ENCODE data around the gene LRRC3C. TPM values are rescaled to one million over a fixed set of nuclear protein-coding genes. Genes with fewer than 3 reads are reported as not detected.

The LRRC3C gene
- total RNA-seq, 1 experiment from 2014 or later: not detected

DNA sequence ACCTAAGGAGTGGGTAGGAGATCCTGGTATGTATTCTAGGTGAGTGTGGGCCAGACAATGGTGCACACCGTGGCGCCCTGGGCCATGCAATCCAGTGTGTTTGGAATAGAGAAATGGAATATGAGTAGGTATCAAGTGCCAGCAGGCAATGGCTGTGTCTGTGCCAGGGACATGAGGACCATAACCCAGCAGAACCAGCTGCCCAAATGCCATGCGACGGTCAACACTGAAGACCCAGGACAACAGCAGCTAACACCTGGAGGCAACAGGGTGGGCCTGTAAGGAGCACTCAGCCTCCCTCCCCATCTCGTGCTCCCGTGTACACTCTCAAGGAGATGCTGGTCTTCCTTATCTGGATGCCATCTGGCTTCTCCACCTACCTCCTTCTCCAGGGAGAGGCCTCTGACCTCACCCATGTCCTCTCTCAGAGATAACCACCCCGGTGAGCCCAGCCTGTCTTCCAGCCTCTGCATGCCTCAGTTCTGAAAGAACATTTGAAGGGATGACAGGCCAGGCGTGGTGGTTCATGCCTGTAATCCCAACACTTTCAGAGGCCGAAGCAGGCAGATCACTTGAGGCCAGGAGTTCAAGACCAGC lies 8.3 kb upstream of the LRRC3C start:
- Histone ChIP-seq H3K27me3 (ENCODE audit: control insufficient read depth, insufficient read depth, low read length) (no peaks in the 10 kb centered on the region), H3K4me3 (ENCODE audit: insufficient read depth, low read depth, low read length) (no peak overlapping the region), H3K36me3 (replicated peaks; ENCODE audit: control insufficient read depth, insufficient read depth, low read length) (peaks cover 24% of the 10 kb centered on the region)
- DNase-seq: no peak

DNA sequence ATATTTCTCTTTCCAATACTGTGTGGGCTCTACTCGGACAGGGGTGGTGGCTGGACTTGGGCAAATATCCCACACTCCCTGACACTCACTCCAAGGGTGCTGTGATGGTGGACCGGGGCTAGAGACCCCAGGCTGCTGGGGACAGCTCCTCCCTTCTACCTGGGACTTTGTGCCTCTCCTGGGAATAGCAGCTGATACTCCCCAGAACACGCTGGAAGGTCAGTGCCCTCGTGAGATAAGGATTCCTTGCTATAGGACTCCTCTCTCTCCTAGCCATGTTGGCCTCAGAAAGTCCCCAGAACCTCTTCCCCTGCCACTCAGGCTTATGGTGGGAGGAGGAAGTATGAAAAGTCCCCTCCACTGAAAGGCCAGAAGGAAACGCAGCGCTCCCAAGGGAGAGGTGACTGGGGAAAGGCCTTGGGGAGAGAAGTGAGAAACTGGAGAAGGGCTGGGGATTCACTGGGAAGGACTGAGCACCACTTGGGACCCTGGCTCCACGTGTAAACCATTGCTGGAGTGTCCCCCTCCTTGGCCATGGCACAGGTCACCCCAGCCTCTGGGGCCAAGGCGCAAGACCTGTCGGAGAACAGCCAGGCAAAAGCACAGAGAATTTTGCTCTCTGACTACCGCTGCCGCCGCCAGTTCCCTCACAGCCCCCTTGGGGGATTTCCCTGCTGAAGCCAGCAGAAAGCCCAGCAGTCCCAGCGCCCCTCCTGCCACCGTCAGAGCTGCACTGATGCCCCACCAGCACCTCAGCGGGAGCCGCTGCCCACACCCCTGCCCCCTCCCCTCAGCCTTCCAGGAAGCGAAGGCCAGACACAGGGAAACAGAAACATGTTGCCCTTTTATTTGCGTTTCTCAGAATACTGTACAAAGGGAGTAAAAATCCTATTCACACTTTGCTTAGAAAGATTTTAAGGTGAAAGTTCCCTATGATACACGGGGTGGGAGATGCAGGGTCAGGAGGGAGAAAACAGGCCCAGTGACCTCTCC lies 7.0 kb upstream of the LRRC3C start:
- peaks cover 24% of the 10 kb centered on the region for H3K36me3 ChIP-seq (replicated peaks; ENCODE audit: control insufficient read depth, insufficient read depth, low read length)
- DNase-seq: peak; percentile 56
- H3K27me3 ChIP-seq (ENCODE audit: control insufficient read depth, insufficient read depth, low read length): no peaks in the 10 kb centered on the region

DNA sequence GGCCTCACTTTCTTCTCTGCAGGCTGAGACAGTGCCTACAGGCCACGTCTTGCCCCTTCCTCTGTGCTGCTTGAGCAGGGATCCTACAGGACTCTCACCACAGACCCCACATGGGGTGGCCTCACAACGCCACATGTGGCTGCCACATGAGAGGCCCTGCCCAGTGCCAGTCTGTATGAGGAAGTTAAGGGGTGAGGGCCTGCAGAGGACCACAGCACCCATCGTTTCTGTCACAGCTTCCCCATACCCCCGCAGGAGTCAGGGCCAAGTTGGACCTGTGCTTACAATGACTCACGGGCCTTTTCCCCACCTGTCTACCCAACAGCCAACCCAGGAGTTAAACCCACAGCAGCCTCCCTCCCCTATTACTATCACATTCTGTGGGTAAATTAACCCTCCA lies 6.2 kb upstream of the LRRC3C start:
- DNase-seq: peak; percentile 12
- Histone ChIP-seq H3K36me3 (replicated peaks; ENCODE audit: control insufficient read depth, insufficient read depth, low read length) (peaks cover 24% of the 10 kb centered on the region), H3K27me3 (ENCODE audit: control insufficient read depth, insufficient read depth, low read length) (no peaks in the 10 kb centered on the region), H3K4me3 (ENCODE audit: insufficient read depth, low read depth, low read length) (no peak overlapping the region)

More for the DNA sequence above, 7.0 kb upstream of the LRRC3C start:
- H3K4me3 ChIP-seq (ENCODE audit: insufficient read depth, low read depth, low read length): no peak overlapping the region

DNA sequence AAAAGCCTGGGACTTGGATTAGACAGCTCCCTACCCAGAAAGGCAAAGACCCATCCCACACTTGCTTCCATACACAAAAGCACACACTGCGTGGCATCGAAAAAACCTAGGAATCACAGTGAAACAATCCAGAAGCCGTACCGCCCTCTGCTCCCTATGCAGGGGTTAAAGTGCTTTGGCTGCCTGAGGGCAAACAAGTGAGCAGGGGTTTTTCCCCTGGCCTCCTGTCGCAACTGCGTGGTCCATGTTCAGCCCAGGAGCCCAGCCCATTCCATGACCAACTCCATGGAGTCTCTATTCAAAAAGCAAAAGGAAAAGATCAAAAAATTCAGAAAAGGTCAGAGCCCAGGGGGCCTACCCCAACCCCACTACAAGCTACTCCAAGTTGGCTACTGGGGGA lies 5.5 kb upstream of the LRRC3C start:
- Histone ChIP-seq H3K4me3 (ENCODE audit: insufficient read depth, low read depth, low read length) (no peak overlapping the region), H3K36me3 (replicated peaks; ENCODE audit: control insufficient read depth, insufficient read depth, low read length) (peaks cover 24% of the 10 kb centered on the region), H3K27me3 (ENCODE audit: control insufficient read depth, insufficient read depth, low read length) (no peaks in the 10 kb centered on the region)
- peak; percentile 7 for DNase-seq

DNA sequence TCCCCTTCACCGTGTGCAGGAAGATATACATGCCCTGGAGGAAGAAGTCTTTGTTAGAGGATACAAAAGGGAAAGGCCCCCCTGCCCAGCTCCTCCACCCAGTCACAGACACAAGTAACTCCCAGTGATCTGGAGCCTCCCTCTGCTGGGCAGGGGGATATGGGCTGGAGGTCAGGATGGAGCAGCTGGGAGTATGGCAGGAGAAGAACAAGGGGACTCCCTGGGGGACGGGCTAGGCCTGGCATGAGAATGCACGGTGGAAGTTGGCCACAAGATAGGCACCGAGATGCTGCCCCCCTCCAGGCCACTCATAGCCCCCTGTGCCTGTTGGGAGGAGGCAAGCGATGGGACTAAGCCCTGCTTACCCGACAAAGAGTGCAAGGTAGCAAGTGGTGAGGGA lies 4.3 kb upstream of the LRRC3C start:
- DNase-seq: peak; percentile 16

GRCh38 chr17:39923836-39924690 lies 3.5 kb upstream of the LRRC3C start:
- peaks cover 23% of the 10 kb centered on the region for H3K36me3 ChIP-seq (replicated peaks; ENCODE audit: control insufficient read depth, insufficient read depth, low read length)
- no peaks in the 10 kb centered on the region for H3K27me3 ChIP-seq (ENCODE audit: control insufficient read depth, insufficient read depth, low read length)
- peak; percentile 21 for DNase-seq
- H3K4me3 ChIP-seq (ENCODE audit: insufficient read depth, low read depth, low read length): no peak overlapping the region

More for the DNA sequence above, 4.3 kb upstream of the LRRC3C start:
- Histone ChIP-seq H3K4me3 (ENCODE audit: insufficient read depth, low read depth, low read length) (no peak overlapping the region), H3K27me3 (ENCODE audit: control insufficient read depth, insufficient read depth, low read length) (no peaks in the 10 kb centered on the region), H3K36me3 (replicated peaks; ENCODE audit: control insufficient read depth, insufficient read depth, low read length) (peaks cover 24% of the 10 kb centered on the region)

GRCh38 chr17:39924691-39925055 lies 2.9 kb upstream of the LRRC3C start:
- H3K4me3 ChIP-seq (ENCODE audit: insufficient read depth, low read depth, low read length): no peak overlapping the region
- H3K27me3 ChIP-seq (ENCODE audit: control insufficient read depth, insufficient read depth, low read length): no peaks in the 10 kb centered on the region
- peaks cover 20% of the 10 kb centered on the region for H3K36me3 ChIP-seq (replicated peaks; ENCODE audit: control insufficient read depth, insufficient read depth, low read length)
- DNase-seq: no peak

DNA sequence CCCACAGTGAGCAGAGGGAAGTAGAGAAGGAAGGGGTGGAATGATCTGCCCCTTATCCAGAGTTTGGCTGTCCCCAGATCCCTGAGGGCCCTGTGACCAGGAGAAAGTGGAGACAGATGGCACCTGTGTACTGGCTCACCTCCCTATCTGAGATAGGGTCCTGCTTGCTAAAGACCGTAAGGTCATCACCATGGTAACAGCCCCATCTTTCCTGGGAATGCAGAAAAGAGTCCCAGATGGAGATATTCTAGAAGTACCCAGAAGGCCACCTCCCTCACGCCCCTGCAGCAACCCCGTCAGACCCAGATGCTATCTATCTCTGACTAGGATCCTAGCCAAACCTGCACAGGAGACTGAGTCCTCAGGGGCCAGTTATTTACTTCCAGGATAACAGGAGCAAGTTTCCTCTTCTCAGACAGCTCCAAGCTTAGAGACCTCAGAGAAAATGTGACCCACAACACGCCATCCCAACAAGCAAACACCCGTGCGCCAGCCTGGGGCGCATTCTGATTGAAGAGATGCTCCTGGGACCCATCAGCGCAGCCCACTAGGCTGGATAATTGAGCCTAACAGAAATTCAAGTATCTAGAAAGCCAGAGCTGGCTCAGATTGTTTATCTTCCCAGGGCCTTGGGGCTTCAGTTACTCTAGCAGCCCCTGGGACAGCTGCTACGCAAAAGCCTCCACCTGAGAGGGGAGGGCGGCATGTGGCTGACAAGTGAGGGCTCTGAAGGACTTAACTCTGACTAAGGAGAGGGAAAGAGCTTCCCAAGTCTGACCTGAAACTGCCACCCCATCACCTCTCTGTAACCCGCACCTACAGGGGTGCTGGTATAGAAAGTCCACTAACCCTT lies 2.0 kb upstream of the LRRC3C start:
- Histone ChIP-seq H3K4me3 (ENCODE audit: insufficient read depth, low read depth, low read length) (no peak overlapping the region), H3K27me3 (ENCODE audit: control insufficient read depth, insufficient read depth, low read length) (no peaks in the 10 kb centered on the region), H3K36me3 (replicated peaks; ENCODE audit: control insufficient read depth, insufficient read depth, low read length) (peaks cover 20% of the 10 kb centered on the region)
- no peak for DNase-seq

DNA sequence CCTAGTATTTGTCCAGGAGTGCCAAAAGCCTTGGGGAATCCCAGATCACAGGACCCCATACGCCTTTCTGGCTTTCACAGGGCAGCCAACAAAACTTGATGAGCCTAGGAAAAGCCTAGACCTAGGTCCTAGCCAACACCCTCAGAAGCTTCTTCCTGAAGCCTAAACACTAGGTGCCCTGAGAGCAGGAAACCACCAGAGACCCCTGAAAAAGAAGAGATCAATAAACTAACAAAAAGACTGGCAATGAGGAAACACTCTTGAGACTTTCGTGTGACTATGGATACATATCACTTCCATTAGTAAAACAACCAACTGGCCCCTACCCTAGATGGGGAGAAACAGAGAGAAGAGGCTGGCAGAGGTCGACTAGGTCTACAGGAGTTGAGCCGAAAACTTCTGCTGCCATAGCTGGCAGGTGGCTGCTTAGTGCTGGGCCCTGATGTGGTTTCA lies 1.4 kb upstream of the LRRC3C start:
- no peak for DNase-seq
- peaks cover 20% of the 10 kb centered on the region for H3K36me3 ChIP-seq (replicated peaks; ENCODE audit: control insufficient read depth, insufficient read depth, low read length)
- no peaks in the 10 kb centered on the region for H3K27me3 ChIP-seq (ENCODE audit: control insufficient read depth, insufficient read depth, low read length)
- H3K4me3 ChIP-seq (ENCODE audit: insufficient read depth, low read depth, low read length): peak overlapping the region; percentile 71

DNA sequence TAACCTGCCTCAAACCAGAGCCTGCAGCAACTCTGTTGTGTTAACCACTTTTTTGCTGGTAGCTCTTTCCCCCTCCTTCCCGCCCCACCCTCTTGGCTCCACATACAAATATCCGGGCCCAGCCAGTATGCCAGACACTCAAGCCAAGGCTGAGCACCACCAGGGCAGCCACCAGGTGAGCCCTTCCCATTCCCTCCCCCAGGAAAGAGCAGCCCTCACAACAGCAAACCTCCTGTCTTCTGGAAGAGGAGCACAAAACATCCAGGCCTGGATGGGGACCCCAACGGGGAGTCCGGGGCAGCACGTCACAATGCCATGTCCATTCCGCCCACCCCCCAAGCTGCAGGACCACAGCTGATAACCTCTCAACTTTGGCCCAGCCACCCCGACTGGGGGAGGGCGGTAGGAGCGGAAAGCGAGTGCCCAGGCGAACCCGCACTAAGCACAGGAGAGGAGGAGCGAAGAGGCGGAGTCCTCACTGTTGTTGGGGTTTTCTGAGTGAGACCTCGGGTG lies 888 bp upstream of the LRRC3C start:
- Histone ChIP-seq H3K36me3 (replicated peaks; ENCODE audit: control insufficient read depth, insufficient read depth, low read length) (peaks cover 19% of the 10 kb centered on the region), H3K4me3 (ENCODE audit: insufficient read depth, low read depth, low read length) (peak overlapping the region; percentile 71), H3K27me3 (ENCODE audit: control insufficient read depth, insufficient read depth, low read length) (no peaks in the 10 kb centered on the region)
- DNase-seq: peak; percentile 88

DNA sequence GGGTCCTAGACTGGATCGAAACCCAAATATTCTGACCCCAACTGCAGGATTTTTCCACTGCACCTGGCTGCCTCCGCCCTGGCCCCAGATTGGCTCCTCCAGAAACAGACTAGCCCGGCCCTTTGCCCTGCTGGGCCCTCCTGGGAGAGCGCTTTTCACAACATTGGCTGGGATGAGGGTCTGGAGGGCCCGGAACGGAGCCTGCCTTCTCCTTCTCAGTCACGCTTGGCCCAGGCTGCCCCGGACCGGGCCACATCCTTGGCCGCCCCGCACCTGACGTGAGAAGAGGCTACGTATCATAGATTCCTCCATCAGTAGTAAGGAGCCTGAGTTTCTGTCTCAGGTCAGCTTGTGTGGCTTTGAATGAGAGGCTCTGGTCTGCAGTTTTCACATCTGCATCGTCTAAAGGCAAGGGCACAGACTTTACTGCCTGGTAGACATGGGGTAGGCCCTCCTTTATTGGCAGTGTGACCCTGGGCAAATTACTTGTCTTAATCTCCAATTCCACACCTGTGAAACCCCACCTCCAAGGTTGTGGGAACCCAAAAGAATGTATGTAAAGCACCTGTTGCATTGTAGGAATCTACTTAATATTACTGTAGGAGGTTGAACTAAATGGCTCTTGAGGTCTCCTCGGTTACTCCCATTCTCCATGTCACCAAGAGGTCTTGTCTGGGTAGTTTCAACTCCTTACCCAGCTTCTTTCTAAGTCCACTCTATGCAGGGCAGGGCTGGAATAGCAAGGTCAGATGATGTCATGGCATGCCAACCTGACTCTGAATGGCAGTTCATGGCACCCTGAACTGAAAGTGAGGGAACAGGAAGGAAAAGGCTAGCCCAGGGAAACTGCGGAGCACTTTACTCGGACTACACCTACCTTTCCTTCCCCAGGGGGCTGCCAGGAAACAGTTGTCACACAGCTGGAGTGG lies 661 bp downstream of the LRRC3C start:
- Histone ChIP-seq H3K4me3 (ENCODE audit: insufficient read depth, low read depth, low read length) (peak overlapping the region; percentile 45), H3K36me3 (replicated peaks; ENCODE audit: control insufficient read depth, insufficient read depth, low read length) (peaks cover 8% of the 10 kb centered on the region), H3K27me3 (ENCODE audit: control insufficient read depth, insufficient read depth, low read length) (no peaks in the 10 kb centered on the region)
- peak; percentile 91 for DNase-seq

DNA sequence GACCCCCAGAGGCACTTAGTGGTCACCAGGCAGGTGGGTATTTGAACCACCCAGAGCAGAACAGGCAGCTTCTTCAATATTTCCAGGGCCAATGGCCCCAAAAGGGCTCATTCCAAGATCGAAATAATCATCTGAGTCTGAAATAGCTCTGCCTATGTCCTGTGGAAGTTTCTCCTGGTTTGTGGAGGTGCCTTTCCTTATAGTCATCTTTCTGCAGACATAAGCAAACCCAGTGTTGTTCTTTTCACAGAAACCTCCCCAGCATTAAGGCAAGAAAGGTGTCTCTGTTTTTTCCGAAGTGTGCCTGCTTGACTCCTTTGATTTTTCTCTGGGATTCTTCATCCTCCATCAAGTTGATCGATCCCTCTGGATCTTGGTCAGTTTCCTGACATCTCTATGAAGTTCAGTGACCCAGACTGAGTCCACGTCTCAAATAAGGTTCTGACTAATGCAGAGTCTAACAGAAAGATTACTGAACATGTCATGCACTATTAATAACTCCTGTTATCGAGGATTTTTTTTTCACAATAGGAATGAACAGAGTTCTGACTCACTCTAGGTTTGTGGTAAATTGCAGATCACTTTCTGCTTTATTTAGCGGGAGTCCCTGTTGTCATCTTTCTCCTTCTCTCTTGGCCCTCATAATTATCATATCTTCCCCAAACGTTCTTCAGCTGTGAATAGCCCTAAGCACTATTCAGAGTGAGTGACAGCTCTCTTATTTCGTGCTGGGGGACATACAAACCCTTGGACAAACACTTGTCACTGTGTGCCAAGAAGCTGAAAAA lies 1.5 kb downstream of the LRRC3C start:
- no peaks in the 10 kb centered on the region for H3K27me3 ChIP-seq (ENCODE audit: control insufficient read depth, insufficient read depth, low read length)
- H3K4me3 ChIP-seq (ENCODE audit: insufficient read depth, low read depth, low read length): no peak overlapping the region
- H3K36me3 ChIP-seq (replicated peaks; ENCODE audit: control insufficient read depth, insufficient read depth, low read length): peaks cover 1% of the 10 kb centered on the region; the same call in 1 of the 2 replicates
- DNase-seq: no peak
